HG02571 (cell line): ENCODE results near the gene BHLHA15.

ENCODE experiments used
- ATAC-seq: cut with Tn5 transposase; IDR thresholded peaks from one replicate; pipeline ENCODE4 v1.9.1; 2021; ENCODE audit warnings: mild to moderate bottlenecking, moderate library complexity; ENCODE audit not compliant: unreplicated experiment

Gene BHLHA15

GRCh38 chr7:98223351-98223897, 12.2 kb downstream of the BHLHA15 start:
- no peak for ATAC-seq

GRCh38 chr7:98223898-98224700, 12.9 kb downstream of the BHLHA15 start:
- no peak for ATAC-seq

- ATAC-seq: no peak
Measured at GRCh38 chr7:98224701-98225181, 13.5 kb downstream of the BHLHA15 start.

- no peak for ATAC-seq
Measured at GRCh38 chr7:98225913-98226614, 14.8 kb downstream of the BHLHA15 start.

GRCh38 chr7:98227939-98228338, 16.7 kb downstream of the BHLHA15 start:
- ATAC-seq: no peak

- ATAC-seq: no peak
Measured at GRCh38 chr7:98228801-98229200, 17.6 kb downstream of the BHLHA15 start.

- ATAC-seq: no peak
Measured at GRCh38 chr7:98229441-98229840, 18.2 kb downstream of the BHLHA15 start.

- ATAC-seq: no peak
Measured at GRCh38 chr7:98229991-98230745, 18.9 kb downstream of the BHLHA15 start.

- no peak for ATAC-seq
Measured at GRCh38 chr7:98230746-98231471, 19.7 kb downstream of the BHLHA15 start.

GRCh38 chr7:98231493-98232262, 20.4 kb downstream of the BHLHA15 start:
- no peak for ATAC-seq

- ATAC-seq: no peak
Measured at GRCh38 chr7:98232263-98232585, 21.0 kb downstream of the BHLHA15 start.

- no peak for ATAC-seq
Measured at GRCh38 chr7:98232799-98233198, 21.6 kb downstream of the BHLHA15 start.

- no peak for ATAC-seq
Measured at GRCh38 chr7:98233219-98234070, 22.2 kb downstream of the BHLHA15 start.

GRCh38 chr7:98234429-98235147, 23.3 kb downstream of the BHLHA15 start:
- ATAC-seq: no peak

GRCh38 chr7:98235901-98236300, 24.7 kb downstream of the BHLHA15 start:
- no peak for ATAC-seq

- ATAC-seq: no peak
Measured at GRCh38 chr7:98236355-98237185, 25.3 kb downstream of the BHLHA15 start.

GRCh38 chr7:98238076-98238475, 26.8 kb downstream of the BHLHA15 start:
- ATAC-seq: no peak
